Measurements from ENCODE around the gene PNPLA2.

GRCh38 chr11:873706-874105, 55.0 kb downstream of the PNPLA2 start:
- TF ChIP-seq CTCF (IDR thresholded peaks at IDR 0.05) = no peak
- no peak for TF ChIP-seq POLR2A (IDR thresholded peaks at IDR 0.05)

Measured in Peyer's patch (tissue), 4 donors.